Mesenchymal stem cell (in vitro differentiated cells and primary cell): Measurements from ENCODE around the gene DEK.
A peak's percentile ranks its signal among the peaks of the same experiment; 100 is the strongest.
"Not testable (repeated sequence)": the region's sequence is repeated elsewhere in the genome, so short reads cannot be mapped to it uniquely, and the experiment has no call there.

ENCODE experiments used
- DNase-seq: peaks from one replicate; pipeline ENCODE4 v3.0.0-alpha.2; 2013
- H2AFZ ChIP-seq: one replicate; pipeline ENCODE4 v1.6.1; 2013; ENCODE audit warnings: low read depth, mild to moderate bottlenecking, control low read depth, inconsistent platforms, low read length, moderate library complexity
- H2AK5ac ChIP-seq: 2 replicates; pipeline ENCODE4 v1.6.1; 2013; ENCODE audit warnings: low read length, moderate library complexity, mild to moderate bottlenecking, inconsistent platforms; ENCODE audit not compliant: severe bottlenecking
- H2BK120ac ChIP-seq: one replicate; pipeline ENCODE4 v1.6.1; 2013; ENCODE audit warnings: low read depth, mild to moderate bottlenecking, inconsistent platforms, low read length, moderate library complexity
- H2BK12ac ChIP-seq, 2 experiments: one replicate each; pipeline ENCODE4 v1.6.1; 2013; ENCODE audit warnings: inconsistent platforms in 2 of 2, low read length in 2 of 2, mild to moderate bottlenecking in 2 of 2, moderate library complexity in 2 of 2, control low read depth in 1 of 2
- H2BK15ac ChIP-seq: one replicate; pipeline ENCODE4 v1.6.1; 2013; ENCODE audit warnings: mild to moderate bottlenecking, low read depth, inconsistent platforms; ENCODE audit not compliant: poor library complexity, severe bottlenecking
- H2BK5ac ChIP-seq: 2 replicates; pipeline ENCODE4 v1.6.1; 2013; ENCODE audit warnings: low read depth, mild to moderate bottlenecking, low read length, control low read depth, inconsistent platforms; ENCODE audit not compliant: poor library complexity, severe bottlenecking
- H3K14ac ChIP-seq, 2 experiments: one replicate each; pipeline ENCODE4 v1.6.1; 2013; ENCODE audit warnings: inconsistent platforms in 2 of 2, low read length in 2 of 2, control low read depth in 1 of 2, mild to moderate bottlenecking in 1 of 2, moderate library complexity in 1 of 2
- H3K18ac ChIP-seq, 2 experiments: one replicate each; pipeline ENCODE4 v1.6.1; 2013; ENCODE audit warnings: inconsistent platforms in 2 of 2, low read length in 2 of 2, control low read depth in 1 of 2, low read depth in 1 of 2, mild to moderate bottlenecking in 1 of 2
- H3K23ac ChIP-seq, 2 experiments: one replicate each; pipeline ENCODE4 v1.6.1; 2013; ENCODE audit warnings: inconsistent platforms in 2 of 2, low read length in 2 of 2, mild to moderate bottlenecking in 2 of 2, moderate library complexity in 2 of 2, control low read depth in 1 of 2
- H3K27ac ChIP-seq: 2 replicates; pipeline ENCODE4 v1.5.1; 2013; ENCODE audit warnings: mild to moderate bottlenecking, moderate library complexity, low read length, control low read depth, inconsistent platforms; ENCODE audit not compliant: poor library complexity, severe bottlenecking
- H3K27me3 ChIP-seq, 2 experiments: 2 replicates each; pipeline versions ENCODE4 v1.6.1 to v1.7.0; 2013; ENCODE audit warnings: low read length in 2 of 2, mild to moderate bottlenecking in 2 of 2, moderate library complexity in 2 of 2, control low read depth in 1 of 2, inconsistent platforms in 1 of 2; ENCODE audit not compliant: control insufficient read depth in 1 of 2, insufficient read depth in 1 of 2
- H3K36me3 ChIP-seq, 2 experiments: 2 replicates each; pipeline versions ENCODE4 v1.6.1 to v1.7.0; 2013; ENCODE audit warnings: low read length in 2 of 2, control low read depth in 1 of 2, inconsistent platforms in 1 of 2, low read depth in 1 of 2, mild to moderate bottlenecking in 1 of 2; ENCODE audit not compliant: insufficient read depth in 2 of 2, control insufficient read depth in 1 of 2
- H3K4ac ChIP-seq, 2 experiments: one replicate each; pipeline ENCODE4 v1.6.1; 2013; ENCODE audit warnings: inconsistent platforms in 2 of 2, low read length in 2 of 2, mild to moderate bottlenecking in 2 of 2, moderate library complexity in 2 of 2, control low read depth in 1 of 2, low read depth in 1 of 2
- H3K4me1 ChIP-seq: 2 replicates; pipeline ENCODE4 v1.6.1; 2013; ENCODE audit warnings: low read depth, low read length, control low read depth; ENCODE audit not compliant: control insufficient read depth, insufficient read depth
- H3K4me2 ChIP-seq: 2 replicates; pipeline ENCODE4 v1.6.1; 2013; ENCODE audit warnings: low read length, mild to moderate bottlenecking, inconsistent platforms; ENCODE audit not compliant: poor library complexity, severe bottlenecking
- H3K4me3 ChIP-seq, 2 experiments: 2 replicates each; pipeline versions ENCODE4 v1.5.1 to v1.7.0; 2013; ENCODE audit warnings: low read length in 2 of 2, mild to moderate bottlenecking in 2 of 2, control low read depth in 1 of 2, low read depth in 1 of 2; ENCODE audit not compliant: insufficient read depth in 1 of 2
- H3K79me1 ChIP-seq: replicated peaks from 2 replicates; pipeline ENCODE4 v1.6.1; 2013; ENCODE audit warnings: mild to moderate bottlenecking, control low read depth, low read length, inconsistent platforms; ENCODE audit not compliant: poor library complexity, severe bottlenecking
- H3K9ac ChIP-seq: 2 replicates; pipeline ENCODE4 v1.7.0; 2013; ENCODE audit warnings: mild to moderate bottlenecking, low read length, moderate library complexity
- H3K9me3 ChIP-seq: 2 replicates; pipeline ENCODE4 v1.7.0; 2013; ENCODE audit warnings: mild to moderate bottlenecking, low read length; ENCODE audit not compliant: control insufficient read depth
- H4K8ac ChIP-seq: one replicate; pipeline ENCODE4 v1.6.1; 2013; ENCODE audit warnings: inconsistent platforms, mild to moderate bottlenecking, low read length, moderate library complexity
- H4K91ac ChIP-seq: one replicate; pipeline ENCODE4 v1.6.1; 2013; ENCODE audit warnings: mild to moderate bottlenecking, low read length, inconsistent platforms
- WGBS: methylation state at CpG from one replicate; pipeline ENCODE4 v1.1.7; 2013; ENCODE audit warnings: mixed read lengths; 5-methylcytosine and 5-hydroxymethylcytosine counted together

Gene DEK

DNA sequence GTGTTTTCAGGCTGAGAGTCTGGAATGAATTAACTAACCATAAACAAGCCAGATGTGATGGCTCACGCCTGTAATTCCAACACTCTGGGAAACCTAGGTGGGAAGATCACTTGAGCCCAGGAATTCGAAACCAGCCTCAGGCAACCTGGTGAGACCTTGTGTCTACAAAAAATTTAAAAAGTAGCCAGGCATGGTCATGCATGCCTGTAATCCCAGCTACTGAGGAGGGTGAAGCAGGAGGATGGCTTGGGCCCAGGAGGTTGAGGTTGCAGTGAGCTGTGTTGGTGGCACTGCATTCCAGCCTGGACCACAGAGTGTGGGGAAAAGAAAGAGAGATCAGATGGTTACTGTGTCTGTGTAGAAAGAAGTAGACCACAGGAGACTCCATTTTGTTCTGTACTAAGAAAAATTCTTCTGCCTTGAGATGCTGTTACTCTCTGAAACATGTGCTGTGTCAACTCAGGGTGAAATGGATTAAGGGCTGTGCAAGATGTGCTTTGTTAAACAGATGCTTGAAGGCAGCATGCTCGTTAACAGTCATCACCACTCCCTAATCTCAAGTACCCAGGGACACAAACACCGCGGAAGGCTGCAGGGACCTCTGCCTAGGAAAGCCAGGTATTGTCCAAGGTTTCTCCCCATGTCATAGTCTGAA, 37.8 kb downstream of the DEK start:
- H2BK12ac ChIP-seq, H3K14ac ChIP-seq, H4K91ac ChIP-seq, H3K18ac ChIP-seq, H2BK15ac ChIP-seq, H3K9ac ChIP-seq, H2AFZ ChIP-seq, H3K4me1 ChIP-seq, H3K23ac ChIP-seq, H2AK5ac ChIP-seq, H2BK120ac ChIP-seq, H3K4ac ChIP-seq, H3K4me3 ChIP-seq, H3K27me3 ChIP-seq, H3K9me3 ChIP-seq, H2BK5ac ChIP-seq, H3K4me2 ChIP-seq: not testable (repeated sequence)
- Histone ChIP-seq H3K27ac (peak overlapping the region; percentile 5), H3K79me1 (peaks cover 11% of the 10 kb centered on the region), H4K8ac (peak overlapping the region; percentile 41), H3K36me3 (peaks cover 13 to 70% of the 10 kb centered on the region in 2 experiments)
- DNase-seq, result peak; percentile 36
- WGBS, result 98% methylated on average over 4 of the region's 5 CpGs

DNA sequence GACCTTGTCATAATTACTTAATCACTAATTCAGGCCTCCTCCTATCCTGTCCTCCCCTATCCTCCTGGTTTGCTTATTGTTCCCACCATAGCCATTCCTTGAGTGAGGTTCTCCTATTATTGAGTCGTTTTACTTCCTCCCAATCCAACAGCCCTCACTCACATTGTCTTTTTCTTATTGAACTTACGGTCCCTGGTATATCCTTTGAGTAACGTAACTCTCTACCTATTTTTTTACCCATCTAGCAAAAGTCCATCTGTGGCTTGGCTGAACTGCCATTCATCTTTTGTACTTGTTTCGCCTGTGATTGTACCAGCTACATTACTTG, 43.1 kb downstream of the DEK start:
- Histone ChIP-seq H3K23ac (no peak overlapping the region), H2AK5ac (no peak overlapping the region), H4K8ac (no peak overlapping the region), H2BK5ac (no peak overlapping the region), H3K27ac (no peak overlapping the region), H2BK120ac (no peak overlapping the region), H2AFZ (no peak overlapping the region), H3K4me3 (no peak overlapping the region), H2BK15ac (no peak overlapping the region), H2BK12ac (no peak overlapping the region), H3K4me2 (no peak overlapping the region), H3K36me3 (peaks cover 4 to 81% of the 10 kb centered on the region in 2 experiments), H3K14ac (no peak overlapping the region), H3K9me3 (no peaks in the 10 kb centered on the region), H4K91ac (no peak overlapping the region), H3K18ac (no peak overlapping the region), H3K79me1 (peaks cover 1% of the 10 kb centered on the region), H3K4me1 (no peaks in the 10 kb centered on the region), H3K9ac (no peak overlapping the region), H3K4ac (no peak overlapping the region), H3K27me3 (no peaks in the 10 kb centered on the region)
- WGBS, result 84% methylated on average over 3 of the region's 4 CpGs
- no peak for DNase-seq

DNA sequence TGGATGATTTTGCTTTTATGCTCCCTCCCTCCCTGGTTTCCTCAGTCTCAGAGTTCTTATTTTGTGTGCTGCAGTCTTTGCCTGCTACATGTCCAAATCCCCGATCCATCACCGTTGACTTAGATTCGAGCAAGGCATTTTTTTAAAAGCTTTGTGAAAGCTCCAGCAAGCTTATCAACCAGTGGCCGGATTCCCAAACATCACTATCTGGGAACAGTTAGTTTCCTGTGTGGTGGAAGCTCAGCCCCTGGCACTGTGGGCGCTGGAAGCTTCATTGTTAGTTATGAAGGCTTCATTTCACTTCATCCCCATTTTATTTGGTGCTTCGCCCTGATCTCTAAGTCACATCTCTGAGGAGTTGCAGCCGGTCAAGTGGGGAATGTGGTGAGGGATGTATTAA, 44.7 kb downstream of the DEK start:
- Histone ChIP-seq H3K18ac (no peak overlapping the region), H3K4ac (no peak overlapping the region), H2BK120ac (no peak overlapping the region), H2BK15ac (no peak overlapping the region), H3K23ac (no peak overlapping the region), H3K9ac (no peak overlapping the region), H3K79me1 (peaks cover 1% of the 10 kb centered on the region), H3K4me3 (no peak overlapping the region), H3K27ac (no peak overlapping the region), H4K8ac (no peak overlapping the region), H3K9me3 (no peaks in the 10 kb centered on the region), H3K4me2 (no peak overlapping the region), H2BK12ac (no peak overlapping the region), H3K27me3 (no peaks in the 10 kb centered on the region), H3K36me3 (peaks cover 12 to 72% of the 10 kb centered on the region in 2 experiments), H4K91ac (no peak overlapping the region), H2AK5ac (no peak overlapping the region), H2BK5ac (no peak overlapping the region), H2AFZ (no peak overlapping the region), H3K4me1 (no peaks in the 10 kb centered on the region), H3K14ac (no peak overlapping the region)
- 92% methylated on average over 5 of the region's 7 CpGs for WGBS
- DNase-seq, result no peak

DNA sequence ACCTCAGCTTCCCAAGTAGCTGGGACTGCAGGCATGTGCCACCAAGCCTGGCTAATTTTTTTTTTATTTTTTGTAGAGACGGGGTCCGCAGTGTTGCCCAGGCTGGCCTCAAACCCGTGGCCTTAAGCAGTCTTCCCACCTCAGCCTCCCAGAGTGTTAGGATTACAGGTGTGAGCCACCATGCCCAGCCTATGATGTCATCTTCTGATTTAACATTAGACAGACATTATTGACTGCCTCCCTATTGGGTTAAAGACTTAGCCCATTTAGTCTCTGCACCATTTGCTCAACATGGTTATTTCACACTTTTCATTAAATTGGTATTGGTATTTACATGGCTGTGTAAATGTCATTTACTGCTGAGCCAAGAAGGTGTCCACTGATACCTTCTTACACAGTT, 46.1 kb downstream of the DEK start:
- H2BK120ac ChIP-seq, result no peak overlapping the region
- no peak overlapping the region for H2AK5ac ChIP-seq
- H3K36me3 ChIP-seq, result peaks cover 14 to 67% of the 10 kb centered on the region in 2 experiments
- H3K4ac ChIP-seq, result no peak overlapping the region
- H3K9me3 ChIP-seq, result no peaks in the 10 kb centered on the region
- no peak overlapping the region for H3K9ac ChIP-seq
- H3K4me2 ChIP-seq, result no peak overlapping the region
- no peak overlapping the region for H3K27ac ChIP-seq
- H3K14ac ChIP-seq, result no peak overlapping the region
- H3K79me1 ChIP-seq, result peaks cover 1% of the 10 kb centered on the region
- no peak for DNase-seq
- no peaks in the 10 kb centered on the region for H3K4me1 ChIP-seq
- no peak overlapping the region for H3K23ac ChIP-seq
- no peaks in the 10 kb centered on the region for H3K27me3 ChIP-seq
- 88% methylated on average over 3 of the region's 3 CpGs for WGBS
- no peak overlapping the region for H2BK15ac ChIP-seq
- no peak overlapping the region for H2AFZ ChIP-seq
- no peak overlapping the region for H4K8ac ChIP-seq
- H4K91ac ChIP-seq, result no peak overlapping the region
- no peak overlapping the region for H2BK5ac ChIP-seq
- H2BK12ac ChIP-seq, result no peak overlapping the region
- no peak overlapping the region for H3K18ac ChIP-seq
- no peak overlapping the region for H3K4me3 ChIP-seq
